ENCODE measurements around the gene CCDC188.

- TF ChIP-seq, protein P1, sequence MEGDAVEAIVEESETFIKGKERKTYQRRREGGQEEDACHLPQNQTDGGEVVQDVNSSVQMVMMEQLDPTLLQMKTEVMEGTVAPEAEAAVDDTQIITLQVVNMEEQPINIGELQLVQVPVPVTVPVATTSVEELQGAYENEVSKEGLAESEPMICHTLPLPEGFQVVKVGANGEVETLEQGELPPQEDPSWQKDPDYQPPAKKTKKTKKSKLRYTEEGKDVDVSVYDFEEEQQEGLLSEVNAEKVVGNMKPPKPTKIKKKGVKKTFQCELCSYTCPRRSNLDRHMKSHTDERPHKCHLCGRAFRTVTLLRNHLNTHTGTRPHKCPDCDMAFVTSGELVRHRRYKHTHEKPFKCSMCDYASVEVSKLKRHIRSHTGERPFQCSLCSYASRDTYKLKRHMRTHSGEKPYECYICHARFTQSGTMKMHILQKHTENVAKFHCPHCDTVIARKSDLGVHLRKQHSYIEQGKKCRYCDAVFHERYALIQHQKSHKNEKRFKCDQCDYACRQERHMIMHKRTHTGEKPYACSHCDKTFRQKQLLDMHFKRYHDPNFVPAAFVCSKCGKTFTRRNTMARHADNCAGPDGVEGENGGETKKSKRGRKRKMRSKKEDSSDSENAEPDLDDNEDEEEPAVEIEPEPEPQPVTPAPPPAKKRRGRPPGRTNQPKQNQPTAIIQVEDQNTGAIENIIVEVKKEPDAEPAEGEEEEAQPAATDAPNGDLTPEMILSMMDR (IDR thresholded peaks at IDR 0.05; ENCODE audit: low read length): no peak
- no peak for TF ChIP-seq EZH2 (IDR thresholded peaks at IDR 0.05; ENCODE audit: borderline replicate concordance, low read length)
These were observed 4.6 kb upstream of the CCDC188 start for GRCh38 chr22:20155330-20156041.

Measured in OCI-LY1 (cell line).